NCI-H2107 treated with DMSO at 0.1 percent for 48 hours (cell line): ENCODE results near the gene UCN2.
"Not testable (repeated sequence)": the region's sequence is repeated elsewhere in the genome, so short reads cannot be mapped to it uniquely, and the experiment has no call there.

ENCODE experiments used
- DNase-seq: peaks from one replicate; lab custom pipeline; 2025; ENCODE audit not compliant: unreplicated experiment; lab: John Stamatoyannopoulos, UW

Gene UCN2

DNA sequence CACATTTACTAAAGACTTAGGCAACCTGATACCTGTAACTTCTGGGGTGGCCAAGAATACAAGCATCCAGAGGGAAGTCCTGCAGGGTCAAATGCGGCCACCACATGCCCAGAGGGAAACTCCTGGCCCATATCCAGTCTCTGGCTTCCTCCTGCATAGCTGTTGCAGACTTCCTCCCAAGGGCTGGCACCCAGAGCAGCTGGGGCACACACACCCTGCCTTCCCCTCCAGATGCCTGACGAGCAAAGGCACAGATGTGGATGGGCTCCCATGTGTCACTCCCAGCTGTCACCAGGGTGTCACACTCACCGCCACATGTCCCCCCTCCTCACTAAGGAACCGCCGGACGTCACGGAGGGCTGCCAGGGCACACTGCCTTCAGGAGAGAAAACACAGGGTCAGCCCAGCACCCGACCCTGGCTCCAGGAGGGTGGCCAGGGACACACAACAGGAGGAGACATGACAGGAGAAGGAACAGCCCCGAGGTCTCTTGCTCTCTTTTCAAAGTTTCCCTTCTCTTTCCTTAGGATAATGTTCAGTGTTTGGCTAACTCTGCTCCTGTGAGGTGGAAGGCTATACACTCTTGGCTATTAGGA is 20.2 kb downstream of the UCN2 start:
- DNase-seq, result no peak

DNA sequence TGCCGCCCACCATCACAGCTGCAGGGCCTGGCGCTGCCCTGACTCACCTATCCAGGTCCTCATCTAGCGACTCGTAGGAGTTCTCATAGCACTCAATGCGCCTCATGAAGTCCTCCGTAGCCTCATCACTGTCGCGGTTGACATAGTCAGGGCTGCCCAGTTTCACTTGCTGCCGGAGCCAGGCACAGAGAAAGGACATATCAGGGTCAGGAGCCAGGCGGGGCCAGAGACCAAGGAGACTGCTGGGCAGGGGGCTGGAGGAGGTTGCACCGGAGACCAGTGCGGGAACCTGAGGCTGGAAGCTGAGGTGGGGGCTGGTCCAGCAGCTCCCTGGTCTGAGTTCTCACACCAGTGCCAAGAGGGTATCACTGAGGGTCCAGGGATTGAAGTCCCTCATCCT is 25.1 kb downstream of the UCN2 start:
- DNase-seq, result no peak

DNA sequence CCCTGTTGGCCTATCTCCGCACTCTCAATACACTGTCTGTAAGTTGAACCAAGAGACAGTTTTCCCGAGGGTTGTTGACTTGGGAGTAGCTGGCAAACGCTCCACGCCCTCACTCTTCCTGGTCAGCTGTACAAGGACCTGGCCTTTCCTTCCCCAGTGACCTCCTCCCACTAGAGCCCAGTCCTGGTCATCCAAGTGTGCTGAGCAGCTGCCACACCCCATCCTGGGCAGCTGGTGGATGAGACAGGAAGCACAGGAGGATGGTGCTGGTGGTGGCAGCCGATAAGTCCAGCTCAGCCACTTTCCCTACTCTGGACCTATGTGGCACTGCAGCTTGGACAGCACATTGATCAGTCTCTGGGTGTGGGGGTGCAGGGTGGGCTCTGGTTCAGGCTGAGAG is 26.8 kb downstream of the UCN2 start:
- DNase-seq, result no peak

DNA sequence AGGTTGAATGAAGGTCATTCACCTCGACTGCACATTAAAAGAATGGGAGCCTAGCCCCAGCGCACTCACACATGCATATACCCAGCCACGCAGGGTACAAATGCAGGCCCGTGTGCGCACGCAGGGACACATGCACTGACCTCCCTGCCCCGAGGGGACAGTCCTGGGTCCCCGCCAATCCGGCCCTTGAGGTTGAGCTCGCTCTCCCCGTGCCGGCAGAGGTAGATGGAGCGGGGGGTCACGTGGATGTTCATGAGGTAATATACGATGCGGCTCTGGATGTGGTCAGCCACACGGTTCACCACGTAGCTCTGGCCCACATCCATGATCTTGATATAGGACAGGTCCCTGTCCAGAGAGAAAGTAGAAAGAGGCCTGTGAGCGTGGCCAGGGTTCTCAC is 27.5 kb downstream of the UCN2 start:
- DNase-seq, result no peak

DNA sequence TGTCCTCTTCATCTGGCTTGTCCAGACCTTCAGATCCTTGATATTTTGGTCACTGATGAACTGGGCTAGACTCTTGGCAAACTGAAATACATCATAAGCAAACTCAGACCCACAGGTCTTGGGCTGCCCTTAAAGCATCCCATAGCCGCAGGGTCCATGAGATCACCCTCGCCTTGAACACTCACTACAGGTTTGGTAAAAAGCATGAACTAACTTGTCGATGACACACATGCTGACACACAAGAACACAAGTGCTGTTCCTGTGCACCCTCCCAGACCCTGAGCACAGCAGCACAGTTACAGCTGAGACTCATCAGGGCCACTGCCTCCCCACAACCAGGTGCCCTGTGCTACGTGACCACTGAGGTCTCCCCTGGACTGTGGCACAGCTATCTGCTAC is 28.0 kb downstream of the UCN2 start:
- no peak for DNase-seq

DNA sequence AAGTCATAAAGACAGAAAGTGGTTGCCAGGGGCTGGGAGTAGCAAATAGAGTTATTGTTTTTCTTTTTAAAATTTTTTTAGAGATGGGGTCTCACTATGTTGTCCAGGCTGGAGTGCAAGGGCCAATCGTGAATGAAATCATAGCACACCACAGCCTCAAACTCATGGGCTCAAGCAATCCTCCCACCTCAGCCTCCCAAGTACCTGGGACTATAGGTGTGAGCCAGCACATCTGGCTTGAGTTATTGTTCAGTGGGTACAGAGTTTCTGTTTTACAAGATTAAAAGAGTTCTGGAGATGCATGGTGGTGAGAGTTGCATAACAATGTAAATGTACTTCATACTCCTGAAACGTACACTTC is 30.6 kb downstream of the UCN2 start:
- no peak for DNase-seq

DNA sequence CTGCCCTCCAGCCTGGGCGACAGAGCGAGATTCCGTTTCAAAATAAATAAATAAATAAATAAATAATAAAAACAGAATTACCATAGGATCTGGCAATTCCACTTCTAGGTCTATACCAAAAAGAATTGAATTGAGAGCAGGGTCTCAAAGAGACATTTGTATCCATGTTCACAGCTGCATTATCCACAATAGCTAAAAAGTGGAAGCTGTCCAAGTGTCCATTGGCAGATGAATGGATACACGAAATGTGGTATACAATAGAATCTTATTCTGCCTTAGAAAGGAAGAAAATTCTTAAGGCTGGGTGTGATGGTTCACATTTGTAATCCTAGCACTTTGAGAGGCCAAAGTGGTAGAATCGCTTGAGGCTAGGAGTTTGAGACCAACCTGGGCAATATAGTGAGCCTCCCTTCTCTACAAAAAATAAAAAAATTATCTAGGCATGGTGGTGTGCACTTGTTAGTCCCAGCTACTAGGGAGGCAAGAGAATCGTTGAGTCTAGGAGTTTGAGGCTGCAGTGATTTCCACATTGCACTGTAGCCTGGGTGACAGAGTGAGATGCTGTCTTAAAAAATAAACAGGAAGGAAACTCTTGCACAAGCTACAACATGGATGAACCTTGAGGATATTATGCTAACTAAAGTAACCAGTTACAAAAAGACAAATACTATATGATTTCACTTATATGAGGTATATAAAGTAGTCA is 31.2 kb downstream of the UCN2 start:
- DNase-seq, result no peak

DNA sequence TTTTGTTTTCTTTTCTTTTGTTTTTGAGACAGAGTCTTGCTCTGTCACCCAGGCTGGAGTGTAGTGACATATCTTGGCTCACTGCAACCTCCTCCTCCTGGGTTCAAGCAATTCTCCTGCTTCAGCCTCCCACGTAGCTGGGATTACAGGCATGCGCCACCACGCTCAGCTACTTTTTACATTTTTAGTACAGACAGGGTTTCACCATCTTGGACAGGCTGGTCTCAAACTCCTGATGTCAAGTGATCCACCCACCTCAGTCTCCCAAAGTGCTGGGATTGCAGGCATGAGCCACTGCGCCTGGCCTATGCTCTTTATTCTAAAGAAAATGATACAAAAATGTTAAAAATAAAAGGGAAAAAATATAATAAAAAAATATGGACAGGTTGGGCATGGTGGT is 32.9 kb downstream of the UCN2 start:
- DNase-seq, result not testable (repeated sequence)

DNA sequence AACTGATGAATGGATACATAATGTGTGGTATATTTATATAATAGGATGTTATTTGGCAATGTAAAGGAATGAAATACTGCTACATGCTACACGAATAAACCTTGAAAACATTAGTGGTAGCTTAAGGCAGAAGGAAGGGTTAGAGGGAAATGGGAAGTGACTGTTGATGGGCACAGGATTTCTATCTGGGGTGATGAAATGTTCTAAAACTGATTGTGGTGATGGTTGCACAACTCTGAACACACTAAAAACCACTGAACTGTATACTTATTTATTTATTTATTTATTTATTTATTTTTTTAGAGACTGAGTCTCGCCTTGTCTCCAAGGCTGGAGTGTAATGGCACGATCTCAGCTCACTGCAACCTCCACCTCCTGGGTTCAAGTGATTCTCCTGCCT is 34.8 kb downstream of the UCN2 start:
- DNase-seq, result no peak

DNA sequence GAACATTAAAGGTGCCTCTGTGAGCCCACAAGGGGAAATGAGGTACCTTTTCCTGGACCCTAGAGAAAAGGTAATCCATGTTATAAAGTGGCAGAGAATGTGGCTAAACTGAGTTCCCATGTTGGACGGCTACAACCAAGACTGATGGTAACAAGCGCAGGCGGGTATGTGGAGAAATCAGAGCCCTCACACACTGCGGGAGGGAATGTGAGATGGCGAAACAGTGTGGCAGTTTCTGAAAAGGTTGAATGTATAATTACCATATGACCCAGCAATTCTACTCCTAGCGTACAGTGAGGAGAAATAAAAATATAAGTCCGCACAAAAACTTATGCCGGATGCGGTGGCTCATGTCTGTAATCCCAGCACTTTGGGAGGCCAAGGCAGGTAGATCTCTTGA is 35.5 kb downstream of the UCN2 start:
- DNase-seq, result no peak

DNA sequence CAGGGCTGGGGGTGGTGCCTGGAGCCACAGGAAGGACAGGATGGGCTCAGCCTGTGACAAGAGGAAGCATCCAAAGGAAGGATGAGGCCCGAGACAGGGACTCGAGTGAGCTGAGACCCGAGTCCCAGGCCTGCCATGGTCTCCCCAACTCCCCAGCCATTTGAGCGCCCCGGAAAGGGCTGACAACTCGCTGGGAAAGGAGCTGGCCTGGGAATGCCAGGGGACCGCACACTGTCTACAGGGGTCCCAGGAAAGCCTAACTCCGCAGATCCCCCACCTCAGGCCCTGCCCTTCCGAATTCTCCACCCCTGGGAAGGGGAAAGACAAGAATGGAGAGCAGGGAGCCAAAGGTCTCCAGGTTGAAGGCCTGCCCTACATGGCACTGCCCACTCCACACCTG is 38.6 kb downstream of the UCN2 start:
- DNase-seq, result no peak

DNA sequence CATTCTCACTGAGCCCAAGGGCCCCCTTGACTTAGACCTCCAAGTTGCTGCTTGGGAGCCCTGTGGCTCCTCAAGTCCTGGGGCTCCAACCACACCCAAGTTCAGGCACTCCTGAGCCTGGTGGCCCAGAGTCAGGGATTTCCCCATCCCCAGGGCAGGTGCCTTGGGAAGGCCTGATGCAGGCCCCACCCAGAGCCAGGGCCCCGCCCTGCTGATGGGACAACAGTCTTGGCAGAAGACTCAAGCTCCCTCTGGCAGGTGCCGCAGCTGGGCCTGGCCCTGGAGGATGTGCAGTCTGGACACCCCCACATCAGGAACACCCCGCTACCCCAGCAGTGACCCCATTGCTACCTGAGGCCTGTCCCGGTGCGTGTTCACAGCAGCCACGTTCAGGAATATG is 41.9 kb downstream of the UCN2 start:
- no peak for DNase-seq

DNA sequence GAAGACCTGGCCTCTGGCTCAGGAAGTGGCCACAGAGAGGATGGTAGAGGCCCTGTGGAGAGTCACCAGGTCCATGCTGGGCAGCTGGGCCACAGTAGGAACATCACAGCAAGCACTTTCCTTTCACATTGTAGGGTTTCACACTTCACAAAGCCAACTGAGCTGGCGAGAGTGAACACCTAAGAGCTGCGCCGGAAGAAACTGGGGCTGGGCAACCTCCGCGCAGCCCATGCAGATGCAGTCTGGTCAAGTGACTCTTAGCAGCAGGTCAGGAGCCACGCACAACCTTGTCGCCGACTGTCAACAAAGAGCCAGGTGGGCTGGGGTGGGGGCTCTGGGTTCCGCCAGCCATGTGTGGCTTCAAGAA is 44.3 kb downstream of the UCN2 start:
- DNase-seq, result no peak

DNA sequence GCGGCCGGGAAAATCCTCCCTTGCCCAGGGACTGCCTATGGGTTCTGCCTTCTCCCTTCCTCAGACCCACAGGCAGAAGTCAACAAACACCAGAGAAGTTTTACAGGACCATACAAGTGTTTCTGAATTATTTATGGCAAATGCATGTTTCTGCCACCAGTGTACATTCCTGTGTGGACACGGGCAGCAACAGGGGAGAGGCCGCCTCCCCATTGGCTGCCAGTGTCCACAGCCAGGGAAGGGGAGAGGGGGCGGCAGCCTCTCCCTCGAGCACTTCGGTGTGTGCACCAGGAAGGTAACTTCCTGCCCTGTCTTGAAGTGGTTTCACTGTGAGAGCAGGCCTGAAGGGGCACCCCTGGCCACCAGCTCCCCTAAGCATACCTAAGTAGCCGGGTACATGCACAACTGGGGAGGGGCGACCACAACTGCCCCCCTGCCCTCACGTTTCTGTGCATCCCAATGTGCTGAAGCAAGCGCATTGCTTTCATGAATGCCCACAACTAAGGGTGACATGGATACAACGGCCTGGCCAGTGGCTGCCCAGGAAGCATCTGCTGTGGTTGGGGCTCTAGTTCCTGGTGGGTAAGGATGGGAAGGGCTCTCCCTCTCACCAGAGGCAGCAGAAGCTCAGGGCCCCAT is 44.8 kb downstream of the UCN2 start:
- DNase-seq, result no peak

DNA sequence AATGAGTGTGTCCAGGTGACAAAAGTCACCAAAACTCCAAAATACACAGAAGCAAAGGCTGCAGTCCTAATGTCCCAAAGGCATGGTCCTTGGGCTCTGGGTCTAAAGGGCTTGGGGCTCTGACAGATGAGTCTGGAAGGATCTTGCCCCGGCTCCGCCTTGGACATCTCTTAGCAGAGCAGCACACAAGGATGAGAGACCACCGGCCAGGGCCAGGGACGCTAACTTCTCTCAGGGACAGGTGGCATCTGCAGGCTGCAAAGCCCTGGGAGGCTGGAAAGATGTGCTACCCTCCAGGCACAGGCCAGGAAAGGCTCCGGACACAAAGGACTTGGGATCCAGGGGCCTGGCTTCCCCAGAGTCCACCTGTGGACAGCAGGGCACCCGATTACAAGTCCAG is 45.5 kb downstream of the UCN2 start:
- DNase-seq, result no peak

DNA sequence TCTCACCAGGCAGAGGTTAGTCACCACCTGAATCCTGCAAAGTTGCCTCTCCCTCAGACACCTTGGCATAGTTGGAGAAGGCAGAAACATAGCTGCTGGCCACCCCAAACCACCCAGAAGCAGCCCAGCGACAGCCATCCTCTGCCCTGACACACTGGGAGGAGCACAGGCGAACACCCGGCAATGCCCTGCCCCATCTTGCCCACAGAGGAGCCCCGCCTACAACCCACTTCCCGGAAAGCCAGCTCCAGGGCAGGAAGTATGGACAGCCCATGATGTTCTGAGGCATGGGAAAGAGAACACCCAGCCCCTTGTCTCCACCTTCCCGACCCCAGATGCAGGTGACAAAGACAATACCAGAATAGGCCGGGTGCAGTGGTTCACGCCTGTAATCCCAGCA is 47.0 kb downstream of the UCN2 start:
- no peak for DNase-seq

DNA sequence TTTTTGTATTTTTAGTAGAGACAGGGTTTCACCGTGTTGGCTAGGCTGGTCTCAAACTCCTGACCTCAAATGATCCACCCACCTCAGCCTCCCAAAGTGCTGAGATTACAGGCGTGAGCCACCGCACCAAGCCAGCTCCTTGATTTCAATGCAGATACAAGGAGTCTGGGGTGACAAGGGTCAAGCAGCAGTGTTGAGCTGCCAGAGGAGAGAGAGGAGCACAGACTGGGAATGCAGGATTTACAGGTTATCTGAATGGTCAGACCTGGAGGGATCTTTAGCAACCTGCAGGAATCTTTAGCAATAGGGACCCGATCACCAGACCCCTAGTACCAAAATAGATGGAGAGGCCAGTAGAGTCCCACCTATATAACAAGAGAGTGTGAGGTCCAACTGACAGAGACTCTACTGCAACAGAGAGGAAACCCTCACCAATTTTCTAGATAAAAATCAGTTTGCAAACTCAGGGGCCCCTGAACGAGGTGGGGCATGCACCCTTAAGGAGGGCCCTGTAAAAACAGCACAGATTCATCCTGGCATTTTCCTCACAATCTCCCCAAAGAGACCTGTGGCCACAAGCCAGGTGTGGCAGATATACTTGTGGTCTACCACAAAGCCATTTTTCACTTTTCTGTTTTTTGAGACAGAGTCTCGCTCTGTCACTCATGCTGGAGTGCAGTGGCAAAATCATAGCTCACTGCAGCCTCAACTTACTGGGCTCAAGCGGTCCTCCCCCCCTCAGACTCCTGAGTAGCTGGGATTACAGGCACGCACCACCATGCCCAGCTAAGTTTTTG is 49.0 kb downstream of the UCN2 start:
- DNase-seq, result no peak
